BLaER1 treated with 17β-estradiol and CSF1 and Interleukin-3, amounts not matched to agents 10 nM and 100 nM (cell line): Measurements from ENCODE around the gene ZBTB8A.
"Not testable (repeated sequence)": the region's sequence is repeated elsewhere in the genome, so short reads cannot be mapped to it uniquely, and the experiment has no call there.

Experiments
- H3K27ac ChIP-seq, 11 experiments: shearing (Covaris generic); formaldehyde crosslinking; 2 replicates each; pipeline ENCODE4 v1.8.1; 2022
- H3K27me3 ChIP-seq, 11 experiments: shearing (Covaris generic); formaldehyde crosslinking; 2 replicates each; pipeline ENCODE4 v1.8.1; 2022
- H3K36me3 ChIP-seq, 11 experiments: shearing (Covaris generic); formaldehyde crosslinking; 2 replicates each; pipeline ENCODE4 v1.8.1; 2022
- H3K4me1 ChIP-seq, 10 experiments: shearing (Covaris generic); formaldehyde crosslinking; 2 replicates each; pipeline ENCODE4 v1.8.1; 2022
- H3K4me2 ChIP-seq, 11 experiments: shearing (Covaris generic); formaldehyde crosslinking; 2 replicates each; pipeline ENCODE4 v1.8.1; 2022
- H3K4me3 ChIP-seq, 10 experiments: shearing (Covaris generic); formaldehyde crosslinking; 2 replicates each; pipeline ENCODE4 v1.8.1; 2022
- H3K9ac ChIP-seq, 11 experiments: shearing (Covaris generic); formaldehyde crosslinking; 2 replicates each; pipeline ENCODE4 v1.8.1; 2022
- H3K9me3 ChIP-seq, 11 experiments: shearing (Covaris generic); formaldehyde crosslinking; replicated peaks in 1 of 11; 2 replicates each; pipeline ENCODE4 v1.8.1; 2022
- H4K20me1 ChIP-seq, 11 experiments: shearing (Covaris generic); formaldehyde crosslinking; 2 replicates each; pipeline ENCODE4 v1.8.1; 2022
- Cebpa-rat ChIP-seq, 11 experiments: shearing (Covaris generic); IDR thresholded peaks; 2 replicates each; pipeline ENCODE4 v1.8.1; 2022

ZBTB8A gene

GRCh38 chr1:32619701-32620485, 80.7 kb downstream of the ZBTB8A start:
- Histone ChIP-seq H3K36me3 (peaks cover 20 to 65% (median 38%) of the 10 kb centered on the region in 11 experiments), H4K20me1 (no peaks in the 10 kb centered on the region), H3K4me1 (peaks cover 0 to 17% (median 14%) of the 10 kb centered on the region in 10 experiments; a peak in 12 of 20 replicates), H3K9ac (no peak overlapping the region), H3K27me3 (no peaks in the 10 kb centered on the region), H3K27ac (no peak overlapping the region), H3K4me2 (no peak overlapping the region), H3K4me3 (no peak overlapping the region), H3K9me3 (peaks cover 9 to 17% (median 13%) of the 10 kb centered on the region in 11 experiments)
- no peak for TF ChIP-seq Cebpa-rat (IDR thresholded peaks at IDR 0.05)

GRCh38 chr1:32622205-32622604, 83.0 kb downstream of the ZBTB8A start:
- TF ChIP-seq Cebpa-rat (IDR thresholded peaks at IDR 0.05): no peak
- Histone ChIP-seq H3K36me3 (peaks cover 23 to 88% (median 53%) of the 10 kb centered on the region in 11 experiments), H3K4me2 (no peak overlapping the region), H3K27me3 (no peaks in the 10 kb centered on the region), H3K9ac (no peak overlapping the region), H3K4me1 (peaks cover 0 to 18% (median 14%) of the 10 kb centered on the region in 10 experiments; a peak in 12 of 20 replicates), H3K9me3 (peaks cover 9 to 17% (median 13%) of the 10 kb centered on the region in 11 experiments), H4K20me1 (no peaks in the 10 kb centered on the region), H3K27ac (no peak overlapping the region), H3K4me3 (no peak overlapping the region)

- Histone ChIP-seq H3K9ac (no peak overlapping the region), H3K9me3 (peaks cover 9 to 17% (median 13%) of the 10 kb centered on the region in 11 experiments), H3K27me3 (no peaks in the 10 kb centered on the region), H3K27ac (no peak overlapping the region), H3K4me3 (no peak overlapping the region), H3K36me3 (peaks cover 29 to 92% (median 60%) of the 10 kb centered on the region in 11 experiments), H3K4me1 (peaks cover 0 to 23% (median 20%) of the 10 kb centered on the region in 10 experiments; a peak in 15 of 20 replicates), H3K4me2 (peak overlapping the region in 7 of 11 experiments; percentile 1 to 39 (median 22); a peak in 9 of 22 replicates), H4K20me1 (no peaks in the 10 kb centered on the region; a peak in 1 of 22 replicates)
- TF ChIP-seq Cebpa-rat (IDR thresholded peaks at IDR 0.05): no peak
Observed at GRCh38 chr1:32622806-32623681, 83.8 kb downstream of the ZBTB8A start.

GRCh38 chr1:32623775-32624174, 84.5 kb downstream of the ZBTB8A start:
- Histone ChIP-seq H3K4me1 (peaks cover 0 to 24% (median 21%) of the 10 kb centered on the region in 10 experiments; a peak in 15 of 20 replicates), H3K9me3 (peaks cover 7 to 12% (median 11%) of the 10 kb centered on the region in 11 experiments), H3K4me2 (peak overlapping the region in 7 of 11 experiments; percentile 1 to 39 (median 22); a peak in 6 of 22 replicates), H3K9ac (no peak overlapping the region), H3K27ac (no peak overlapping the region), H3K27me3 (no peaks in the 10 kb centered on the region), H3K36me3 (peaks cover 31 to 97% (median 59%) of the 10 kb centered on the region in 11 experiments), H4K20me1 (no peaks in the 10 kb centered on the region; a peak in 1 of 22 replicates), H3K4me3 (no peak overlapping the region)
- no peak for TF ChIP-seq Cebpa-rat (IDR thresholded peaks at IDR 0.05)

- H3K36me3 ChIP-seq: peaks cover 31 to 99% (median 64%) of the 10 kb centered on the region in 11 experiments
- H3K27me3 ChIP-seq: no peaks in the 10 kb centered on the region
- no peaks in the 10 kb centered on the region; a peak in 2 of 22 replicates for H4K20me1 ChIP-seq
- H3K4me1 ChIP-seq: peaks cover 0 to 24% (median 21%) of the 10 kb centered on the region in 10 experiments; a peak in 15 of 20 replicates
- H3K9ac ChIP-seq: no peak overlapping the region
- H3K4me2 ChIP-seq: no peak overlapping the region
- TF ChIP-seq Cebpa-rat (IDR thresholded peaks at IDR 0.05): no peak
- no peaks in the 10 kb centered on the region for H3K9me3 ChIP-seq
- H3K4me3 ChIP-seq: no peak overlapping the region
- no peak overlapping the region for H3K27ac ChIP-seq
Observed at GRCh38 chr1:32626176-32626575, 86.9 kb downstream of the ZBTB8A start.

GRCh38 chr1:32627596-32628162, 88.5 kb downstream of the ZBTB8A start:
- H3K27ac ChIP-seq: peak overlapping the region in 5 of 11 experiments; percentile 15 to 46 (median 27); a peak in 4 of 22 replicates
- H3K4me1 ChIP-seq: peaks cover 0 to 24% (median 21%) of the 10 kb centered on the region in 10 experiments; a peak in 15 of 20 replicates
- peak overlapping the region in 2 of 11 experiments; percentile 26 to 39; a peak in 2 of 22 replicates for H3K9ac ChIP-seq
- H3K4me3 ChIP-seq: no peak overlapping the region
- peak overlapping the region in 3 of 11 experiments; percentile 10 to 30 (median 11); a peak in 4 of 22 replicates for H3K4me2 ChIP-seq
- H4K20me1 ChIP-seq: peaks cover 0 to 3% (median 0%) of the 10 kb centered on the region in 11 experiments; a peak in 3 of 22 replicates
- H3K9me3 ChIP-seq: no peaks in the 10 kb centered on the region
- H3K36me3 ChIP-seq: peaks cover 34 to 98% (median 68%) of the 10 kb centered on the region in 11 experiments
- no peaks in the 10 kb centered on the region for H3K27me3 ChIP-seq
- TF ChIP-seq Cebpa-rat (IDR thresholded peaks at IDR 0.05): no peak; a peak in 1 of 22 replicates

- H3K4me2 ChIP-seq, H3K4me3 ChIP-seq, H3K27me3 ChIP-seq, H3K27ac ChIP-seq, H3K9me3 ChIP-seq, H3K9ac ChIP-seq, H3K4me1 ChIP-seq: not testable (repeated sequence)
- Histone ChIP-seq H4K20me1 (peaks cover 0 to 17% (median 0%) of the 10 kb centered on the region in 11 experiments; a peak in 4 of 22 replicates), H3K36me3 (peaks cover 48 to 96% (median 76%) of the 10 kb centered on the region in 11 experiments)
Observed at GRCh38 chr1:32630173-32630572, 90.9 kb downstream of the ZBTB8A start.

- H3K27ac ChIP-seq: no peak overlapping the region
- H3K9ac ChIP-seq: 0 out of 22 replicates have a peak overlapping the region, but pooled peaks of 1 of the 11 experiments have one; percentile 28
- no peak for TF ChIP-seq Cebpa-rat (IDR thresholded peaks at IDR 0.05)
Observed at GRCh38 chr1:32632829-32633228, 93.6 kb downstream of the ZBTB8A start.

More at GRCh38 chr1:32632829-32633228, 93.6 kb downstream of the ZBTB8A start:
- Histone ChIP-seq H4K20me1 (peaks cover 0 to 40% (median 0%) of the 10 kb centered on the region in 11 experiments; a peak in 5 of 22 replicates), H3K4me1 (peaks cover 0 to 4% (median 3%) of the 10 kb centered on the region in 10 experiments; a peak in 9 of 20 replicates), H3K27me3 (no peaks in the 10 kb centered on the region), H3K9me3 (no peaks in the 10 kb centered on the region), H3K4me3 (no peak overlapping the region), H3K36me3 (peaks cover 42 to 75% (median 63%) of the 10 kb centered on the region in 11 experiments), H3K4me2 (no peak overlapping the region)
